Spinal cord (tissue), 10 donors: ENCODE data around the gene ZNF618. TPM values are rescaled to one million over a fixed set of nuclear protein-coding genes. Genes with fewer than 3 reads are reported as not detected.

Experiments
- DNase-seq, 6 donors: peaks; one replicate each; pipeline versions ENCODE4 v3.0.0 to v3.0.0-alpha.2; 2013 to 2015; ENCODE audit warnings: low spot score in 6 of 6, low read depth in 4 of 6
- H3K27ac ChIP-seq: one replicate; pipeline ENCODE4 v1.5.1; 2013; ENCODE audit warnings: low read depth, low read length, control low read depth
- H3K27me3 ChIP-seq: one replicate; pipeline ENCODE4 v1.6.1; 2013; ENCODE audit warnings: low read length; ENCODE audit not compliant: control insufficient read depth, insufficient read depth
- H3K36me3 ChIP-seq: one replicate; pipeline ENCODE4 v1.6.1; 2013; ENCODE audit warnings: low read length; ENCODE audit not compliant: control insufficient read depth, insufficient read depth
- H3K4me1 ChIP-seq: one replicate; pipeline ENCODE4 v1.6.1; 2013; ENCODE audit warnings: low read length; ENCODE audit not compliant: control insufficient read depth, insufficient read depth
- H3K4me3 ChIP-seq: one replicate; pipeline ENCODE4 v1.5.1; 2013; ENCODE audit warnings: low read depth, low read length, control low read depth
- H3K9me3 ChIP-seq: one replicate; pipeline ENCODE4 v1.6.1; 2013; ENCODE audit warnings: low read length; ENCODE audit not compliant: control insufficient read depth, insufficient read depth
- WGBS: methylation state at CpG from one replicate; pipeline ENCODE4 v1.1.5; 2013; ENCODE audit warnings: missing lambda C conversion rate; ENCODE audit not compliant: insufficient coverage; 5-methylcytosine and 5-hydroxymethylcytosine counted together
- polyA plus RNA-seq, 2 donors: library from polyadenylated mRNA; unstranded; fragments of 120-200 nt; gene quantifications; one replicate each; pipeline ENCODE4 v1.2.1, GENCODE V29; 2013; ENCODE audit not compliant: insufficient read length in 2 of 2
- total RNA-seq, 2 donors: library from RNA; depleted of rRNA in 1 of 2; stranded (reverse); fragments of 120-200 nt in 1 of 2; fragments of >200 nt in 1 of 2; gene quantifications; one replicate each; pipeline versions ENCODE4 v1.2.3 to v1.2.4, GENCODE V29; 2013 to 2014
- donor health status: healthy.

Gene ZNF618
- total and polyA plus RNA-seq, 4 donors = 7.7 to 17.0 (median 15.4) TPM

DNA sequence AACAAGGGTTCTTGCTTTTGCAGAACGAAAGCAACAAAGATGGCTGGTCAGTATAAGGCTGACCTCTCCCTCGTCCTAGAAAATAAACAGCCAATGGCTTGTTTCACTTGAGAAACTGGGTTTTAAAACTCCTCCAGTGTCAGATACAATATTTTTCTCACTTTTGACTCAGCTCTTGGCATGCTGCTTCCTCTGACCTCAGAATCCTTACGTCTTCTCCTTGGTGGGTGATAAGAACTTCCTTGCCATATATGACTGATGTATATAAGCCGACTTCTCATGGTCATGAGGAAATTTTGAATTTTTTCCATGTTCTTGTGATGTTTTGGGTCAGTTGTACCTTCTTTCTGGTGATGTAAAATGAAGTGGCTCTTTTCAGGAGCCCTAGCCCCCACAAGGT is 3.8 kb downstream of the ZNF618 start:
- H3K4me3 ChIP-seq = no peak overlapping the region
- no peak overlapping the region for H3K27ac ChIP-seq
- 86% methylated on average over 2 of the region's 4 CpGs for WGBS
- no peaks in the 10 kb centered on the region for H3K27me3 ChIP-seq
- peaks cover 6% of the 10 kb centered on the region for H3K4me1 ChIP-seq
- H3K36me3 ChIP-seq = peaks cover 2% of the 10 kb centered on the region
- DNase-seq = no peak
- H3K9me3 ChIP-seq = no peaks in the 10 kb centered on the region

DNA sequence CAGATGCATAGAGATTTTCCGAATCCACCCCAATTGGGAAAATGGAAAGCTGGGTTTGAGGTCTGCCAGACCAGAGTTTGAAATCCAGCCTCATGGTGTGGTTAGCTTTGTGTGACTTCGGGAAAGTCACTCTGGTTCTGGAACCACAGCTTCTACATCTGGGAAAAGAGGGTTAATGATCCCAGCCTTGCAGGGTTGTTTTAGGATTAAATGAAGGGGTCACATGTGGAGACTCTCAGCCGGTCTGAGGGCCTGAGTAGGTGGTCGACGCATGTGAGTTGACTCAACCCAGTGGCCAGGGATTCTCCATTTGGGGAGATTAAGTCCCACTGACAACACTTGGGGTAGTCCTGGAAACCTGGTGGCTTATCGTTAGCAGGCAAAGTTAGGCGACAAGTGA is 6.1 kb downstream of the ZNF618 start:
- WGBS = 84% methylated on average over 7 of the region's 7 CpGs
- H3K9me3 ChIP-seq = no peaks in the 10 kb centered on the region

DNA sequence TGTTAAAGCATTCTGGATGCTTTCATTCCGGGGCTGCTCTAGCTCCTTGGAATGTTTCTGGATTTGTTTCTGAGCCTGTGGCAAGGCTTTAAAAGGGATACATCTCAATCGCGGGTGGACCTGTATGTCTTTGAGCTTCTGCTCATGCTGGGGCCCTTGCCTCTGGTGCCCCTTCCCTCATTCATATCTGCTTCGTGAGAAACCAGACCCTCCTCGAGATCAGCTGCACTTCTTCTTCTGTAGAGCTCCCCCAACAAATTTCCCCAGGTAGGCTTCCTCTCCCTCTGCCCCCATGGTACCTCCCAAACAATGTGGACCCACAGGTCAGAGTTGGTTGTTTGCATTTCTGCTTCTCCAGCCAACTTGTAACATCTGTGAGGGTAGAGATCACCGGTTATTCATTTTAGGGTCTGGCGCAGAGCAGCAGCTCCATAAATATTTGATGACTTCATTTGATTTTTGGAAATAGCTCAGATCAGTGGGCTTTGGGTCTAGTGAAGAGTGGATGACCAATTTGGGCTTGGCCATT is 6.6 kb downstream of the ZNF618 start:
- no peak overlapping the region for H3K4me3 ChIP-seq
- whole genome bisulfite sequencing = 80% methylated on average over 4 of the region's 7 CpGs

More for the DNA sequence above, 6.1 kb downstream of the ZNF618 start:
- H3K4me3 ChIP-seq = no peak overlapping the region
- H3K4me1 ChIP-seq = peaks cover 6% of the 10 kb centered on the region
- no peak for DNase-seq
- no peaks in the 10 kb centered on the region for H3K27me3 ChIP-seq
- no peak overlapping the region for H3K27ac ChIP-seq
- H3K36me3 ChIP-seq = peaks cover 2% of the 10 kb centered on the region

DNA sequence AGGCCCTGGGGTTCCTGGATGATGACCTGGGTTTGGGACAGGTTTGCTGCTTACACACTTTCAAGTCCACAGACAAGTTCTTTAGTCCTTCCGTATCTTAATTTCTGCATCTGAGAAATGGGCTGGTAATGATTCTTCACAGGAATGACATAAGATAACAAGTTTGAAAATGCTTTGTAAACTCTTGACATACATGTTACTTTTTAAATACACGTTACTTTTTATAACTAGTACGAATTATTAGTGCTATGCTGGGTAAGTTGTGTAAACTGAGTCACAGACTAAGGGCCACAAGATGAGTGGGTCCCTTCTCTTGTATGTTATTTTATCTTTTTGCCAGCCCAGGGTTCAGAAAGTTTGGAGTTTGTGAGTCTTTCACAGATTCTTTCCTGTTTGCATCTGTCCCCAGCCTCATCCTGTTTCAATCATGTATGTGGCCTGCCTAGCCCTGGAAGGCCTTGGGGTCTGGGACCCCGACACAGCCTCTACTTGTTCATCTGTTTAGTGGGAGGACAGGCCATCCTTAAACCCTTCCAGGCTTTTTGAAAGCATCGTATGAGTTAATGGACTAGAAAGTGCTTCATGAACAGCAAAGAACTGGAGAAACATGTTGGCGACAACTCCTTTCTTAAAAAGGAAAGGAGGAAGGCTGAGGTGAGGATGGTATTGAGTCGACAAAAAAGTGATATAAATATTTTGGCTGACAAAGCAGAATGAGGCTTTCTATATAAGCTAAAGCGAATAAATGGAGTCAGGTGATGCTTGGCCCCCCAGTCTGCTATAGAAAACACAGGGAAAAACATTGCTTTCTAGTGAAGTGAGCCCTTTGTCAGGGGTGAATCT is 9.3 kb downstream of the ZNF618 start:
- WGBS = 56% methylated on average over 4 of the region's 8 CpGs
- Histone ChIP-seq H3K27me3 (no peaks in the 10 kb centered on the region), H3K4me3 (no peak overlapping the region), H3K27ac (no peak overlapping the region), H3K36me3 (peaks cover 2% of the 10 kb centered on the region), H3K4me1 (peaks cover 17% of the 10 kb centered on the region), H3K9me3 (peaks cover under 1% of the 10 kb centered on the region)
- no peak for DNase-seq

More for the DNA sequence above, 6.6 kb downstream of the ZNF618 start:
- DNase-seq = no peak
- Histone ChIP-seq H3K4me1 (peaks cover 10% of the 10 kb centered on the region), H3K9me3 (no peaks in the 10 kb centered on the region), H3K27ac (no peak overlapping the region), H3K36me3 (peaks cover 2% of the 10 kb centered on the region), H3K27me3 (no peaks in the 10 kb centered on the region)

DNA sequence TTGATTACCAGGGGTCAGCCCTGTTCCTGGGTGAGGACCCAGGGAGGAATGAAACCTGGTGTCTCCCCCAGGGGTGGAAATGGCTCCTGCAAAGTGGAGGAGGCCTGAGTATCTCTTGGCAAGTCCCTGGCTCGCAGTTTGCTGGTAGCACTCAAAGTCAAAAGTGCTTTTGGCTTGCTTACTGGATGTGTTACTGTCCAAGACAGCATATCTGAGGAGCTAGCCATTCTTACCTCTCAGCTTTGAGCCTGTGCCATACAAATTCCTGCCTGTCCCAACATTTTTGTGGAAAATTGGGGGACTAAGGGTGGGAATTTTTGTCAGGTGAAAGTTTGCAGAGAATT is 9.9 kb downstream of the ZNF618 start:
- Histone ChIP-seq H3K27ac (no peak overlapping the region), H3K27me3 (no peaks in the 10 kb centered on the region)
- WGBS = 40% methylated on average over 1 of the region's 1 CpG

DNA sequence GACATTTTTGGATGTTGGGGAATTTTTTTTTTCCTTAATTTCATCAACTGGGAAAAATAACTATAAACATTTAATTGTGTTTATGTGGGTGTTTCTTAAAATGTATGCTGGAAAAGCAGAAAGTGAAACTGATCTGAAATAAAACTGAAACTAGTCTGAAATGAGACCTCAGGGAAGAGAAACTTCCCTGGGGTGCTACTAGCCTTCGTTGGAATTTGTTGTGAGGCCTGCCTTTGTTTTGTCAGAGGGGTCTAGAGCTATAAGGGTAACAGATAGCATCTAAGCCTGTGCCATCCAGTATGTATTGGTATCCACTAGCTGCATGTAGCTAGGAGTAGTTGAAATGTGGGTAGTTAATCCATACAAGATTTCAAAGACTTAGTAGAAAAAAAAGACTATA is 10.4 kb downstream of the ZNF618 start:
- H3K36me3 ChIP-seq = peaks cover 2% of the 10 kb centered on the region
- DNase-seq = peak in 1 of 6 donors; percentile 76
- H3K4me3 ChIP-seq = no peak overlapping the region
- 10% methylated on average over 1 of the region's 1 CpG for WGBS
- no peaks in the 10 kb centered on the region for H3K27me3 ChIP-seq
- H3K27ac ChIP-seq = no peak overlapping the region
- peaks cover 16% of the 10 kb centered on the region for H3K4me1 ChIP-seq
- peaks cover 2% of the 10 kb centered on the region for H3K9me3 ChIP-seq

More for the DNA sequence above, 9.9 kb downstream of the ZNF618 start:
- Histone ChIP-seq H3K4me1 (peaks cover 17% of the 10 kb centered on the region), H3K9me3 (peaks cover 2% of the 10 kb centered on the region), H3K36me3 (peaks cover 2% of the 10 kb centered on the region), H3K4me3 (no peak overlapping the region)
- peak in 1 of 6 donors; percentile 15 for DNase-seq

DNA sequence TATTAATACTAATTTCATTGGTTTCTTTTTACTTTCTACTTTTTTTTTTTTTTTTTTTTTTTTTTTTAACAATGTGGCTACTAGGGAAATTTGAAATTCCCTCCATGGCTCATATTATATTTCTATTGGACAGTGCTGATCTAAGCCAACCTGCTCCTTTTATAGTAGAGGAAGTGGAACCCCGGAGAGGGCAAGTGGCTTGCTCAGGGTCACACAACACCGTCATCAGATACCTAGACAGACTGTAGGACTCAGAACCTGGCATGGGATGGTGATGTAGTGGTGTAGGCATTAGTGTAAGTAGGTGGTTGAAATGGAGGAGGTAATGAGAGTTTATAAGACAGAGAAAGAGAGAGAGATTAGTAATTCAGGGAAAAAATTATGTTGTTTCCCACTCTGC is 10.8 kb downstream of the ZNF618 start:
- Histone ChIP-seq H3K4me3 (no peak overlapping the region), H3K27me3 (no peaks in the 10 kb centered on the region), H3K27ac (no peak overlapping the region), H3K9me3 (peaks cover 2% of the 10 kb centered on the region), H3K36me3 (peaks cover 2% of the 10 kb centered on the region), H3K4me1 (peaks cover 11% of the 10 kb centered on the region)
- WGBS = no CpG with 5 or more reads among the region's 2 CpGs
- no peak for DNase-seq

DNA sequence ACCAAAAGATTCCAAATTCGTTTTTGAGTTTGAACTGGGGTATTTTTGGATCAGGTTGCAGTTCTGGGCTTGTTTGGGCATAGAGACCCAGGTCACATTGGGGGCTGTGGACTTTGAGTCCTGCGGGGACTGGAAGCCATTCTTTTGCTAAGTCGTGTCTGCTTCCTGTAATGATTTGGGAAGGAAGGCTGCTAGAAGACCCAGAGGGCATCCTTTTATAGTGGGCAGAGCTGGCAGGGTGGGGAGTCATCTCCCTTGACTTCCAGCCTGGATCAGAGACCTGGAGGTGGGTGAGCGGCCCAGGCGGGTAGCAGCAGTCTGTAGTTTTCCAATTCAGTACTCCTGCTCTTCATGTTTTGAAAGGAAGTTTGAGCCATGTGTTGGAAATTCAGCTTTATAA is 11.3 kb downstream of the ZNF618 start:
- peaks cover 2% of the 10 kb centered on the region for H3K9me3 ChIP-seq
- no peaks in the 10 kb centered on the region for H3K27me3 ChIP-seq
- no peak for DNase-seq
- peaks cover 2% of the 10 kb centered on the region for H3K36me3 ChIP-seq
- WGBS = 88% methylated on average over 5 of the region's 5 CpGs
- no peak overlapping the region for H3K27ac ChIP-seq
- H3K4me1 ChIP-seq = peaks cover 11% of the 10 kb centered on the region
- no peak overlapping the region for H3K4me3 ChIP-seq

DNA sequence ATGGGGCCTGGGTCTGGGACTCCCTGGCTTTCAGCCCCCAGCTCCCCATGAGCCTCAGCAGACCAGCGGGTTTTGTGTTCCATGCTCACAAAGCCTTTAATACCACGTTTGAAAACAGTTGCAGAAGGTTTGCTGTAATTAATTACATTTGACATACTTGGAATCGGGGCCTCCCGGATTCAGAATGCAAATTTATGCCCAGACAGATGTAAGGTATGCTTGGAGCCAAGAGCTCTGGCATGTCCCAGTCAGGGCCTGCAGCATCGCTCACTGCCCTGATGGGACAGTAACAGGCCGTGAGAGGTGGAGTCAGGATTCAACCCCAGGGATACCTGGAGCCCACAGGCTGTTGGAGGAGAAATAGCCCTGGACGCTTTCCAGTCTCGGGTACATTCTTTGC is 12.2 kb downstream of the ZNF618 start:
- Histone ChIP-seq H3K4me3 (no peak overlapping the region), H3K9me3 (peaks cover 2% of the 10 kb centered on the region), H3K27me3 (no peaks in the 10 kb centered on the region), H3K27ac (no peak overlapping the region), H3K36me3 (peaks cover 2% of the 10 kb centered on the region), H3K4me1 (peaks cover 11% of the 10 kb centered on the region)
- peak in 2 of 6 donors; percentile 55 to 73 for DNase-seq
- WGBS = 20% methylated on average over 6 of the region's 8 CpGs

DNA sequence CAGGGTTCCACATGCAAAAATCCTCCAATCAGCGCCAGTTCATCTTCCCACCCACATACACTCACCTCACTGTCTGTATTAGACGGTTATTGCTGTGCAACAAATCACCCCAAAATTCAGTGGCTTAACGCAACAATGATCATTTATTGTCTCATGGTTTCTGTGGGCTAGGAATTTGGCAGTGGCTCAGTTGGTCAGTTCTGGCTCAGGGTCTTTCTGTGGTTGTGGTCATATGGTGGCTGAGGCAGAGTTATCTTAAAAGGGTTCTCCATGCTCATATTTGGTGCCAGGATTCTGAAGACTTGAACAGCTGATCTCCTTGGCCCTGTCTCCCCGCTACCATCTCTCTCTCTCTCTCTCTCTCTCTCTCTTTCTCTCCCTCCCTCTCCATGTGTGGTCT is 12.9 kb downstream of the ZNF618 start:
- Histone ChIP-seq H3K36me3 (peaks cover 2% of the 10 kb centered on the region), H3K27ac (no peak overlapping the region), H3K4me3 (no peak overlapping the region), H3K9me3 (peaks cover 2% of the 10 kb centered on the region), H3K27me3 (no peaks in the 10 kb centered on the region), H3K4me1 (peaks cover 11% of the 10 kb centered on the region)
- WGBS = 80% methylated on average over 3 of the region's 4 CpGs
- no peak for DNase-seq
